NCI-H2171 treated with DMSO at 0.1 percent for 48 hours (cell line): ENCODE measurements around the gene HOXD11.
A peak's percentile ranks its signal among the peaks of the same experiment; 100 is the strongest.

Experiments
- DNase-seq: peaks from one replicate; lab custom pipeline; 2025; lab: John Stamatoyannopoulos, UW

HOXD11 gene

DNA sequence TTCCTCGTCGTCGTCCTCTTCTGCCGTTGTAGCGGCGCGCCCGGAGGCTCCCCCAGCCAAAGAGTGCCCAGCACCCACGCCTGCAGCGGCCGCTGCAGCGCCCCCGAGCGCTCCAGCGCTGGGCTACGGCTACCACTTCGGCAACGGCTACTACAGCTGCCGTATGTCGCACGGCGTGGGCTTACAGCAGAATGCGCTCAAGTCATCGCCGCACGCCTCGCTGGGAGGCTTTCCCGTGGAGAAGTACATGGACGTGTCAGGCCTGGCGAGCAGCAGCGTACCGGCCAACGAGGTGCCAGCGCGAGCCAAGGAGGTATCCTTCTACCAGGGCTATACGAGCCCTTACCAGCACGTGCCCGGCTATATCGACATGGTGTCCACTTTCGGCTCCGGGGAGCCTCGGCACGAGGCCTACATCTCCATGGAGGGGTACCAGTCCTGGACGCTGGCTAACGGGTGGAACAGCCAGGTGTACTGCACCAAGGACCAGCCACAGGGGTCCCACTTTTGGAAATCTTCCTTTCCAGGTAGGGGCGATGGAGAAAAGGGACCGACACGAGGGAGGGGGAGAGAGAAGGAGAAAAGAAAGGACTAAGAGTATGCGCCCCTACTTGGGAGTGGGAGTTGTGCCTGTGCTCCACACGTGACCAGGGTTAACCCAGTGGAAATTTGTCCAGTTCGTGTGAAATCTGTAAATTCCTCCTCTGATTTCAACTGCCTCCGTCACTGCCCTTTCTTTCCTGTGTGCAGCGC lies 13.8 kb upstream of the HOXD11 start:
- peak; percentile 55 for DNase-seq

GRCh38 chr2:176093898-176094249 lies 13.2 kb upstream of the HOXD11 start:
- no peak for DNase-seq

- DNase-seq, result no peak
Observed at GRCh38 chr2:176094349-176094748, 12.7 kb upstream of the HOXD11 start.

DNA sequence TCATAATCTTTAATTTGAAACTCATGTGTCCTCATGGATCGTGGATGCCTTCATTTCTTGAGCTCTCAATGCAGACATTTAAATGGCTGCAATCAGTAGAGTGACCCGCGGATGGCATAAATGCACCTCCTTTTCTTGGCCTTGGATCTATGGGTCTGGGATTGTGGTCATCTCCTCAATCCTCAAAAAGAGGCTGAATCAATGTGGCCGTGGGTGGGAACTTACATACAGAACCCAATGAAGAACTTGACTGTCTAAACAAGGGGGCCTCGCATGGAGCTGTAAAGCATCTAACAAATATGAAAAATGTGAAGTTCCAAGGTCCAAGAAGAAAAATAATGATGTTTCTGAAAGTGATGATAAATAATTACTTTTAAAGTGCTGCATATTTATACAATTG lies 11.7 kb upstream of the HOXD11 start:
- no peak for DNase-seq

DNA sequence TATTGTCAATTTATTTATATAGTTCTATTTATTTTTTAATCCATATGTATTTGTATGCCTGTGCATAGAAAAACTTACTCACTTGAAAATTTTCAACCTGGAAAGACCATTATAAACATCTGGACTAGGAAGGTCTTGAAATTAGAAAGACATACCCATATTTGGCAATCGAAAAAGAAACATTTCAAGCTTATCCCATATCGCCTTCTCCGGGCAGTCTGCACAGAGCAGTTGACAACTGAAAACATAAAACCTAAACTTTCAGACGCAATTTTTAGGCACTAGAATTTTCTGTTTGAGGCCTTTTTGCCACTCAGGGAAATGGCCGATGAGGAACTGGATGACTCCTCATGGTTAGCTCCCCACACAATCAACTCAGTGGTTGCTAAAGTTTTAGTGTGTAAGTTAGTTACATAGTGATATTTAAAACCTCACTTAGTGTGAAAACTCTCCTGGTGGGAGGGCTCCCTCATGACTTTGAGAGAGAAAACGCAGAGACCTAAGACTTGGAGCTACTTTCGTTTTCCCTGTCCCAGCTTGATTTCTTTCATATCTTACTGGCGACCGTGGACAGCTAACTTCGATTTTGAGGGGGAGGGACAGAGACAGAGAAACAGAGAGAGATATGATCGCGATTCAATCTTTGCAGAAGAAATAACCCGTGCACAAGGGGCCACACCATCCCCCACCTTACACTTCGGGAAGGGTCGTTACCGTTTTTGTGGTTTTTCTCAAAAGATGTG lies 10.7 kb upstream of the HOXD11 start:
- no peak for DNase-seq

DNA sequence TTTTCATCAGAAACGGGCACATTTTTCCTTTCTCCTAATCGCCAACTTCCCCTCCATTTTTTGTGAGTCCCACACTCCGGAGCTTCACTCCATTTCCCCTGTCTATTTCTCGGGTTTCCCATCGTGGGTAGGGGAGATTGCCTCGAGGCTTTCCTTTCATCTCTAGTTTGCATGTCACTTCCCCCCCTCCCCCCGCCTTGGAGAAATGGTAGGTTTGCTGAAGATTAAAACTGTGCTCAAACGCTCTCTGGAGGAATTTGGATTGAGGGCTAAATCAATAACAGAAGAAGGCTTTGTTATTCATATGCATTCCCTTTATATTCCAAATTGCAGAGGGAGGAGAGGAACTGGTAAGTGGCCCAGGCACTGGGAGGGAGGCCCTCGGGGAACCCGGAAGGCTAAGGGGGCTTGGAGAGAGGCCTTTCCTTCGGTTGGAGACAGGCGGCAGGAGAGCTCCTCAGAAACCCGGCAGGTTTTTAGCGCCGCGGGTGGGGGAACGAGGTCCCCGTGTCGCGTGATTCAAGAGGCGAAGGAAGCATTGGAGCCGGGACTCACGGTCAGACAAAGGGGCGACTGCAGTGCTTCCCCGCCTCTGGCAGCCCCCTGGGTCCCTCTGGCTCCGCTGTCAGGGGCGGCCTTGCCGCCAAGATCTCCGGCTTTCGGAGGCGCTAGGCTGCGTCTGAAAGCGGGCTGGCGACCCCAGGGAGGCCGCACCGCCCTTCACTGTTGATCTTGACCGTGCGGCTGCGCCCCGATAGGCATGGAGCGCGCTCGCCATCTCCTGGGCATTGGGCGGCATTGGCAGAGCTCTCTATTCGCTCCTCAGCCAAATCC lies 9.9 kb upstream of the HOXD11 start:
- peak; percentile 85 for DNase-seq

GRCh38 chr2:176097820-176098365 lies 9.2 kb upstream of the HOXD11 start:
- no peak for DNase-seq

DNA sequence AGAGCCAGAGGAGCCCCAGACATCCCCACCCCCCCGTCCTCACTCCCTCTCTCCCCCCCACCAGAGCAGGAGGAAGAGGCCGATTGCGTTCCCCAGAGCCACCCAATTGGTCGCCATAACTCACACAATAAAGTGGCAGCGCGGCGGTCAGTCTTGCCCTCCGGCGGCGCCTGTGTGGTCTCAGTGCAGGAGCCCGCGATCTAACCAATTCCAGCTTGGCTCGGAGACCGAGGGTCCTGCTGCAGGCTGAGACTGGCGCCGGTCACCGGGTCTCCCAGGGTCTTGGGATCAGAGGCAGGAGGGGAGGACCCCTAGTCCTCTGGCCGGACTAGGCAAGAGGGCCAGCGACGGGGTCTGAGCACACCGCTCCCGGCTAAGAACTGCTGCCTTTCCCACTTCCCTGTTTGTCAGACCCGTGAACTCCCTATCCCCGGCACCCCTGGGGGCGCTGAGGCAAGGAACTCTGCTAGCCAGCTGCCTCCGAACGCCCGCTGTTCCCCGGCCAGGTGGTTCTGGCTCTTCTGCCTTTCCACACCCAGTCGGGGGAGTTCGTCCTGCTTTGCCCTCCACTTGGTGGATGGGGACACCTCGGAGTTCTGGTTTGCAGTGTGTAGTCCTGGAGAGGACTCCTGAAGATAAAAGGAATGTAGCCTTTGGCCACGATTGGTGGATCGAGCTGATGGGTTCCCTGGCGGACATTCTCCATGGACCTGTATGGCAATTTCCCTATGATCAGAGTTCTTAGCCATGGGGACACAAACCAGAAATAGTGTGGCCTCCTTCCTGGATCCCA lies 8.5 kb upstream of the HOXD11 start:
- no peak for DNase-seq

GRCh38 chr2:176099159-176099727 lies 7.8 kb upstream of the HOXD11 start:
- no peak for DNase-seq

- no peak for DNase-seq
Observed at GRCh38 chr2:176099728-176100546, 7.1 kb upstream of the HOXD11 start, which contains the start of gene HOXD12. Gene HOXD12, plus strand, starts transcription at chr2:176099795. Its CDS starts 7 bp downstream, at chr2:176099802.

DNA sequence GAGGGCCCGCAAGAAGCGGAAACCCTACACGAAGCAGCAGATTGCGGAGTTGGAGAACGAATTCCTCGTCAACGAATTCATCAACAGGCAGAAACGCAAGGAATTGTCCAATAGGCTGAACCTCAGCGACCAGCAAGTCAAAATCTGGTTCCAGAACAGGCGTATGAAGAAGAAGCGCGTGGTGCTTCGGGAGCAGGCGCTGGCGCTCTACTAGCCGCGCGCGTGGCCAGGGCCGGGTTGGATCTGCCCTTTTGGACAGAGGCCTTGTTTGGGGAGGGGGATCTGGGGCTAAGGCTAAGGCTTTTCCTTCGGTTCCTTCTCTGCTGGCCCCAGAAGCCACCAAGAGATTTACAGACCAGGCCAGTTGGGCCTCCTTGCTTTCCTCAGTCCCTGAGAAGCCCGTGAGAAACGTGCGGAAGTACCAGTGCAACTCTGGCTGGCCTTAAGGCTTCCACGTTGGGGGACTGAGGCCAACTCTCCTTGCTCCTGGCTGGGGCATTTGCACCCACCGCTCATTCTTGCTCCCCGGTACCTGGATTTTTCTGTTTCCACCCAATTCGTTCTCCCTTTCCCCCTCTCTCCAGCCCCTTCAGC lies 6.4 kb upstream of the HOXD11 start:
- no peak for DNase-seq

GRCh38 chr2:176101216-176101830 lies 5.8 kb upstream of the HOXD11 start:
- DNase-seq, result no peak

DNA sequence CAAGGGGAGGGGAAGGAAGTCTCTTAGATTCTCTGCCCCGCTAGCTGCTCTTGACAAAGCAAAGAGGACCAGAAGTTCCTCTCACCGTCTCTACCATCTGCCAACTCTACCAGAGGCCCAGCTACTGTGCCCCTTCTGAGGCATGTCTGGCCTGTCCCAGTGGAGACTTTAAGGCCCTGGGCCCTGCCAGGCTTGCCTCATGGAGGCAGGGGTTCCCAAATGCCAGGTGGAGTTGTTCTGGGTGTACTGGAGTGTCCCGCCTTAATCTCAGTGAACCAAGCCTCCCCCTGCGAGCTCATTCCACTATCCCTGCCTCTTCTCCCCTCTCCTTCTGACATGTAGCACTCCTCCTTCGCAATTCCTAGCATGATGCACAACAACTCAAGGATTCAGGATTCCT lies 5.2 kb upstream of the HOXD11 start:
- DNase-seq, result no peak

DNA sequence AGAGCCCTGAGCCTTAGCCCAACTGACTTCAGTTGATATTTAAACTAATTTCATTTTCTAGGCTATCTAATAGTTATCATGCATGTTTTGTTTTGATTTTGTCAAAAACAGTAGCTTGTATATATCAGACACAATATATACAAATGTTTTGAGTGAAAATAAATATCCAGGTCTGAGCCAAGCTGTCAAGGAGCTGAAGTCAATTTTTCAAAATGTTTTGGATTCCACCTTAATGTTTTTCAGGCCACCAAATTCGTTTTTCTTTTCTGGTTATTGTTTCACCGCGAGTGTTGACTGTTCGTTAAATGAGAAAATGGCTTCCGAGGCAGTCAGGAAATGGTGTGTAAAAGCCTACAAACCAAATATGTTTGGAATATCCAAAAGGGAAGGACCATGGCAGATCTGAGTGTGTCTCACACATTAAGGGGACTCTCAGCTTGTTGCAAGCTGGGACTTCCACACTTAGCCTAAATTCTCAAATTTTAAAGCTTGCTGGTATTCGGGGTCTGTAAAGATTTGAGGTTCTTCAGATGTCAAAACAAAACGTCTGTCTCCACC lies 4.7 kb upstream of the HOXD11 start:
- no peak for DNase-seq

DNA sequence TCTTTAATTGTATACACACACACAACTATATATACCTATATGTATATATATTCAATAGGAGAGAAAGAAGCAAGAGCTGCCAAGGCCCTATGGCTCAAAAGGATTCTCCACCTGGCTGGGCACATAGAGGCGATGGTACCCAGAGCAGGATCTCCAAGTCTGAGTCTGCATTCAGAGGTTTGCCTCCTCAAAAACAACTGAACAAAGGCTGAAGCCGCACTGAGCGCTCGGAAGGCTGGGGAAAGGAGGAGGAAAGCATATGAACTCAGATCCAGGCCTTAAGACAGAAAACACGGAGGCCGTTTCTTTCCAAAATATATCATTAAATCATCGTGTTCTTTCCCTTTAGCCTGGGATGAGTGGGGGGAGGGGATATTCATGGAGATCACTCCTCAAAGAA lies 3.9 kb upstream of the HOXD11 start:
- DNase-seq, result no peak

DNA sequence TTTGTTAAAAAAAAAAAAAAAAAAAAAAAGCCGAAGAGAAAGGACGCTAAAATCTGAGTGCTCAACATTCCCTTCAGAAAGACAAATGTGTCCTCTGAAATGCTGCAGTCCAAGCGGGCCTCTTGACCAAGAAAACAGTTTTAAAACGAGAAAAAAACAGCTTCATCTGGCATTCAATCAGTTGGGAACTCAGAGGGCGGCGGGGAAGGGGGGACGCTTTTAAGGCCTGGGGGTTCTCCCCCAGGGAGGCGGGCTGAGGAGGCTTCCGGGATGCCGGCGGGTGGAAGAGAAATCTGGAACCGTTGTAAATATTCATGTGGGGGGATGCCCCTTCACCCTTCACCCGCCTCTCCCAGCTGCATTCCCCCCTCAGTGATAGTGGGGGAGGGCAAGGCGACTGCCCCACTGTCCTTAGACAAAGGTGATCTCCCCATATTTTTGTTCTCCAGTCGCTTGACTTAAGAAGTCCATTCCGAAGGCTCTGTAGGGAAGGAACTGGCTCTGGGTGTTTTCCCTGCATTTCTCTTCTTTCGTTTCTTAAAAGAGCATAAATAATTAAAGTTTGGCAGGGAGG lies 3.3 kb upstream of the HOXD11 start:
- no peak for DNase-seq

GRCh38 chr2:176104316-176105077 lies 2.6 kb upstream of the HOXD11 start:
- DNase-seq, result no peak
